GM19035 (cell line): ENCODE data around the gene PRKG1.
A peak's percentile ranks its signal among the peaks of the same experiment; 100 is the strongest.
"Not testable (repeated sequence)": the region's sequence is repeated elsewhere in the genome, so short reads cannot be mapped to it uniquely, and the experiment has no call there.

Experiments
- ATAC-seq: cut with Tn5 transposase; IDR thresholded peaks from one replicate; pipeline ENCODE4 v1.9.1; 2021; ENCODE audit not compliant: unreplicated experiment

PRKG1 gene

DNA sequence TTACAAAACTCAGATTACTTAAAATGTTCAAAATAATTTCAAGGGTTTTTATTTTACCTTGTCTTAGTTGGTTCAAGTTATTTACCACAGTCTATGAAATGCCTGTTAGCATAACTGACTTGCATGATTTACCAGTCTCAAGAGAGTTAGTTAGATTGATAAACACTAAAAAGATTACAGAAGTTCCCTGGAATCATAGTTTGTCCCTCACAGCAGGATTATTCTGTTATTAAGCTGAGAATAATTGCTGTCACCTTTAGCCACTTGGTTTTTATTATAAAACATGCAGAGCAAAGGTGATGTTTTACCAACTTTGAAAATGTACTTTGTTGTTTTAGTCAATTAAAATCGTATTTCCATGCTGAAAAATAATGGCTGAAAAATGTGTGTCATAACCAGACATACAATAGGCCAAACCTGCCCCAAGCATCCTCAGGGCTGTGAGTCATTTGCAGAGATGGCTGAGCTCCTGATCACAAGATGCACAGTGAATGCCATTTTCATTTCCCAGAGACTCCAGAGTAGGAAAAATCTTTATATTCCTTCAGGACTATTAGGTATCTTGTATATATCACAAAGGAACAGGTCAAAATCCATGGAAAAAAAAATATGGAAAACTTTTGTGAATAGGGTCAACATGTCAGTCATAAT lies 1152.0 kb downstream of the PRKG1 start:
- no peak for ATAC-seq

DNA sequence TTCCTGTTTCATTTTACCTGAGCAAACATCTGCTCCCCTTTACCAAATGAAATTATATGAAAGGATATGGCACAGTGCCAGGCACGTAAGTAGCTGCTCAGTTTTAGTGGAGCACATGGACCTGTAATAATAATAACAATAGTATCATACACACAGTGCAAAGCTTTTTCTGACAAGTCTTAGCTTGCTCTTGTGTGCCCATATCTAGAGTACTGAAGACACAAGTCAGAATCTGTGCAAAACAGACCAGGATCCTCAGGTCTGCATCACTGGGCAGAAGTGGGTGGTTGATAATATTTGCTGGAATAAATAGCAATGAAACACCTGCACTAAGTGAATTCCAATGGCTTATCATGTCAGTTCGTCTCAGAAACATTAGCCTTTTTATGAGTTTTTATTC lies 1154.3 kb downstream of the PRKG1 start:
- ATAC-seq, result no peak

GRCh38 chr10:52229291-52229931 lies 1155.1 kb downstream of the PRKG1 start:
- no peak for ATAC-seq

GRCh38 chr10:52232561-52233350 lies 1158.5 kb downstream of the PRKG1 start:
- peak; percentile 98 for ATAC-seq

DNA sequence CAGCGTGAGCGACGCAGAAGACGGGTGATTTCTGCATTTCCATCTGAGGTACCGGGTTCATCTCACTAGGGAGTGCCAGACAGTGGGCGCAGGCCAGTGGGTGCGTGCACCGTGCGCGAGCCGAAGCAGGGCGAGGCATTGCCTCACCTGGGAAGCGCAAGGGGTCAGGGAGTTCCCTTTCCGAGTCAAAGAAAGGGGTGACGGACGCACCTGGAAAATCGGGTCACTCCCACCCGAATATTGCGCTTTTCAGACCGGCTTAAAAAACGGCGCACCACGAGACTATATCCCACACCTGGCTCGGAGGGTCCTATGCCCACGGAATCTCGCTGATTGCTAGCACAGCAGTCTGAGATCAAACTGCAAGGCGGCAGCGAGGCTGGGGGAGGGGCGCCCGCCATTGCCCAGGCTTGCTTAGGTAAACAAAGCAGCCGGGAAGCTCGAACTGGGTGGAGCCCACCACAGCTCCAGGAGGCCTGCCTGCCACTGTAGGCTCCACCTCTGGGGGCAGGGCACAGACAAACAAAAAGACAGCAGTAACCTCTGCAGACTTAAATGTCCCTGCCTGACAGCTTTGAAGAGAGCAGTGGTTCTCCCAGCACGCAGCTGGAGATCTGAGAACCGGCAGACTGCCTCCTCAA lies 1159.2 kb downstream of the PRKG1 start:
- ATAC-seq, result not testable (repeated sequence)

GRCh38 chr10:52239771-52240170 lies 1165.5 kb downstream of the PRKG1 start:
- no peak for ATAC-seq

DNA sequence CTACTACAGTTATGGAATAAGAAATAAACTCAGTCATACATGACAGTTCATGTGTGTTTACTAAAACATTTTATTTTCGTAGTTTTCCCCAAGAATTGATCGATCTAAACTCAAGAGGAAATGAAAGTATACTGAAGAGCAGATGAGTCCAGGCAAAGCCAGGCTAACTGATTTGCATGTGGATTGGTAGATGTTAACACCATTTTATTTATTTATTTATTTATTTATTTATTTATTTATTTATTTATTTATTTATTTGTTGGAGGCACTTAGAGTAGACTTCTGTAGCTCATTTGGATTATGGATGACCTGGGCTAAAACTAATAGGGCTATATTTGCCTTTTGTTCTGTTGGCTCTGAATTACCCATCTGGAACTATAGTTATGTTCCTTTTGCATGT lies 1171.3 kb downstream of the PRKG1 start:
- ATAC-seq, result no peak

GRCh38 chr10:52247929-52248328 lies 1173.6 kb downstream of the PRKG1 start:
- not testable (repeated sequence) for ATAC-seq

- ATAC-seq, result no peak
These were observed 1174.5 kb downstream of the PRKG1 start for GRCh38 chr10:52248697-52249306.

- ATAC-seq, result no peak
These were observed 1175.6 kb downstream of the PRKG1 start for GRCh38 chr10:52249850-52250395.

DNA sequence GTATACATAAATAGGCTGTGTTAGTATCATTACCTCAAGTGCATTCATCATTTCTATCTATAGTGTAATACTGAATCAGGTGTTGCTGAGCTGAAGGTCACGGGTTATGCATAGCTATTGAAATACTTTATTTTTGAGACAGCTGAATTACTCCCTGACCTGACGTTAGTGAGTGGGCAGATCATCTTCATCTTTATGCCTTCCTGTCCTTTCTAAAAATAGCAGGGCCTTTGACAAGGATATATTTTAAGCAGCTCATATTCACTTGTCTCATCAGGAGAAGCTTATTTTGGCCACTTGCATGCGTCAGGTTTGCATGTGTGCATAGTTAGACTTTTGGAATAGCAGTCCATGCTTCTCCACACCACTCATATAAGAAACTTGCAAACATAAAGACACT lies 1176.2 kb downstream of the PRKG1 start:
- ATAC-seq, result no peak

DNA sequence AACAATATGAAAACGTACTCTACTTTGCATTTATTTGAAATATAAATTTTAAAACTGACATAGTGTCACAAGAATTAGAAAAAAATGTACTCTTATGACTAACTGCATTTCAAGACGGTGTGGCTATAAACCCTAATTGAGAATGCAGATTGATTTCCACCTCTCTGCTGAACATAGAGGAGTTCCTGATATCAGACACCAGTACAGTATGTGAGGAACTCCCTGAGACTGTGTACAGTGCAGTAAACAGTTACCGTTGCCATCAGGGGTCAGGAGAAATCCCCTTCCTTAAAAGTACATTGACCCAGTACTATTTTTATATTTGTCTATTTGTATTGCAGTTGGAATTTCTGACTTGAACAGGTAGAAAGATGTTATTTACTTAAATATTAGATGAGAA lies 1178.0 kb downstream of the PRKG1 start:
- ATAC-seq, result no peak

GRCh38 chr10:52256832-52257691 lies 1182.8 kb downstream of the PRKG1 start:
- peak; percentile 99 for ATAC-seq

- ATAC-seq, result peak; percentile 86
These were observed 1183.4 kb downstream of the PRKG1 start for GRCh38 chr10:52257692-52258075.

- ATAC-seq, result no peak
These were observed 1184.6 kb downstream of the PRKG1 start for GRCh38 chr10:52258799-52259425.

GRCh38 chr10:52259426-52259812 lies 1185.1 kb downstream of the PRKG1 start:
- ATAC-seq, result no peak

DNA sequence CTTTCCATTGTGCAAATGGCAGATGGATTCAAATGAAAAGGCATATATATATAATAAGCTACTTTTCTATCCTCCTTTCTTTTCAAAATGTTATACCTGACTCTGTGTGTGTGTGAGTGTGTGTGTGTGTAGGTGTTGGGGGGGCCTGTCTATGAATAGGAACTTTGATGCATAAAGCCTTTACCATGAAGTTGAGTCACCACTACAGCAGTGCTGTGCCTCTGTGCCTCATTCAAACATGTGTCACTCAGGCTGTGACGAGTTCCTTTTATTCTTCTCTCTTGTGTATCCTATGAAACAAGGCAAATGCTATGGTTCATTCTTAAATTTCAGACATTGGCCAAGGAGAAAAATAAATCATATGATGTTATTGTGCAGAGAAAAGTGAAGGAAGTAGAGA lies 1187.1 kb downstream of the PRKG1 start:
- ATAC-seq, result no peak

GRCh38 chr10:52265131-52265926 lies 1191.0 kb downstream of the PRKG1 start:
- no peak for ATAC-seq

- no peak for ATAC-seq
These were observed 1192.6 kb downstream of the PRKG1 start for GRCh38 chr10:52266858-52267257.
